CD14-positive monocyte (primary cell): Measurements from ENCODE around the gene RASGRP1. TPM values are rescaled to one million over a fixed set of nuclear protein-coding genes. Genes with fewer than 3 reads are reported as not detected.

Source experiments
- DNase-seq, 3 donors: peaks; one replicate each; pipeline ENCODE4 v3.0.0-alpha.2; 2011 to 2022
- H2AFZ ChIP-seq: 2 replicates; pipeline ENCODE4 v1.6.0; 2012; ENCODE audit warnings: mild to moderate bottlenecking, low read depth, low read length, inconsistent platforms; ENCODE audit not compliant: insufficient read depth, poor library complexity, severe bottlenecking
- H3K27ac ChIP-seq, 2 donors: 1 replicate in 1 of 2; 2 replicates in 1 of 2; pipeline ENCODE4 v1.5.1; 2012 to 2013; ENCODE audit warnings: low read length in 2 of 2, control low read depth in 1 of 2, inconsistent platforms in 1 of 2, low read depth in 1 of 2, mild to moderate bottlenecking in 1 of 2
- H3K27me3 ChIP-seq, 2 donors: one replicate each; pipeline versions ENCODE4 v1.6.0 to v1.6.1; 2011 to 2013; ENCODE audit warnings: low read length in 2 of 2; ENCODE audit not compliant: control insufficient read depth in 2 of 2, insufficient read depth in 2 of 2
- H3K36me3 ChIP-seq, 2 donors: replicated peaks in 1 of 2; 1 replicate in 1 of 2; 2 replicates in 1 of 2; pipeline versions ENCODE4 v1.5.1 to v1.6.1; 2012 to 2013; ENCODE audit warnings: low read length in 2 of 2, control low read depth in 1 of 2, inconsistent platforms in 1 of 2, mild to moderate bottlenecking in 1 of 2; ENCODE audit not compliant: insufficient read depth in 2 of 2, control insufficient read depth in 1 of 2
- H3K4me1 ChIP-seq, 2 donors: 1 replicate in 1 of 2; 2 replicates in 1 of 2; pipeline versions ENCODE4 v1.5.1 to v1.6.1; 2012 to 2013; ENCODE audit warnings: low read length in 2 of 2, control low read depth in 1 of 2, inconsistent platforms in 1 of 2, mild to moderate bottlenecking in 1 of 2, moderate library complexity in 1 of 2; ENCODE audit not compliant: insufficient read depth in 2 of 2, control insufficient read depth in 1 of 2
- H3K4me2 ChIP-seq: replicated peaks from 2 replicates; pipeline ENCODE3; 2012; ENCODE audit warnings: low read length, moderate library complexity, mild to moderate bottlenecking; ENCODE audit not compliant: poor library complexity, severe bottlenecking; ENCODE audit errors: extremely low read depth
- H3K4me3 ChIP-seq, 3 experiments: fragments of 200-600 bp in 1 of 3; sonication (generic) in 1 of 3; replicated peaks in 1 of 3; 1 replicate in 2 of 3; 2 replicates in 1 of 3; pipeline ENCODE4 v1.5.1; 2011 to 2013; ENCODE audit warnings: low read length in 3 of 3, mild to moderate bottlenecking in 3 of 3, control low read depth in 2 of 3, low read depth in 2 of 3, inconsistent platforms in 1 of 3, moderate library complexity in 1 of 3
- H3K79me2 ChIP-seq: 2 replicates; pipeline ENCODE4 v1.6.0; 2012; ENCODE audit warnings: mild to moderate bottlenecking, control low read depth, inconsistent platforms, low read length, moderate library complexity; ENCODE audit not compliant: insufficient read depth
- H3K9ac ChIP-seq: 2 replicates; pipeline ENCODE4 v1.6.0; 2017; ENCODE audit warnings: low read length, mild to moderate bottlenecking; ENCODE audit not compliant: insufficient read depth, poor library complexity, severe bottlenecking
- H3K9me3 ChIP-seq, 2 donors: replicated peaks in 1 of 2; 1 replicate in 1 of 2; 2 replicates in 1 of 2; pipeline versions ENCODE4 v1.5.1 to v1.6.1; 2012 to 2013; ENCODE audit warnings: low read length in 2 of 2, control low read depth in 1 of 2; ENCODE audit not compliant: control insufficient read depth in 1 of 2, insufficient read depth in 1 of 2
- H4K20me1 ChIP-seq: 2 replicates; pipeline ENCODE4 v1.6.0; 2012; ENCODE audit warnings: mild to moderate bottlenecking, low read length, control low read depth, moderate library complexity; ENCODE audit not compliant: insufficient read depth
- H3K27ac Mint-ChIP-seq, 7 donors: one replicate each; pipeline ENCODE4 v1.8.0; 2020; ENCODE audit warnings: mild to moderate bottlenecking in 7 of 7, mixed read lengths in 7 of 7, moderate library complexity in 6 of 7, inconsistent platforms in 2 of 7
- H3K27me3 Mint-ChIP-seq, 3 donors: one replicate each; pipeline ENCODE4 v1.8.0; 2021 to 2022; ENCODE audit warnings: low read depth in 3 of 3, mild to moderate bottlenecking in 3 of 3, mixed read lengths in 3 of 3, moderate library complexity in 3 of 3, inconsistent platforms in 1 of 3
- H3K36me3 Mint-ChIP-seq, 2 donors: one replicate each; pipeline ENCODE4 v1.8.0; 2020; ENCODE audit warnings: mixed read lengths in 2 of 2, inconsistent platforms in 1 of 2, mild to moderate bottlenecking in 1 of 2
- H3K4me1 Mint-ChIP-seq: one replicate; pipeline ENCODE4 v1.8.0; 2020; ENCODE audit warnings: mild to moderate bottlenecking, mixed read lengths
- H3K4me3 Mint-ChIP-seq, 2 donors: one replicate each; pipeline ENCODE4 v1.8.0; 2020; ENCODE audit warnings: mild to moderate bottlenecking in 2 of 2, mixed read lengths in 2 of 2, moderate library complexity in 1 of 2
- H3K9me3 Mint-ChIP-seq, 7 donors: one replicate each; pipeline ENCODE4 v1.8.0; 2020 to 2022; ENCODE audit warnings: mixed read lengths in 7 of 7, mild to moderate bottlenecking in 6 of 7, moderate library complexity in 6 of 7, inconsistent platforms in 2 of 7
- WGBS: methylation state at CpG from one replicate; pipeline ENCODE4 v1.1.5; 2013; ENCODE audit warnings: missing lambda C conversion rate; ENCODE audit not compliant: insufficient coverage; 5-methylcytosine and 5-hydroxymethylcytosine counted together
- intact Hi-C, 2 donors: fragments of 100-400 bp; cut with micrococcal nuclease; formaldehyde crosslinking; loops; one replicate each; pipeline versions ENCODE4 v1.15.0 to v1.15.1; 2023
- polyA plus RNA-seq, 3 donors: library from polyadenylated mRNA; depleted of rRNA in 1 of 3; unstranded in 2 of 3; stranded (reverse) in 1 of 3; fragments of 300-500 nt in 2 of 3; fragments of >200 nt in 1 of 3; fragmentation: Illumina TruSeq in 2 of 3; gene quantifications; 1 replicate in 2 of 3; 2 replicates in 1 of 3; pipeline ENCODE4 v1.2.3, GENCODE V29; 2012 to 2021
- TF ChIP-seq, protein P1 (sequence below): fragments of 200-600 bp; IDR thresholded peaks from one replicate; pipeline ENCODE4 v1.8.0; 2022; ENCODE audit warnings: antibody characterized with exemption, mild to moderate bottlenecking

Gene RASGRP1
- polyA plus RNA-seq, 3 donors: 0.05 to 0.38 (median 0.13) TPM

DNA sequence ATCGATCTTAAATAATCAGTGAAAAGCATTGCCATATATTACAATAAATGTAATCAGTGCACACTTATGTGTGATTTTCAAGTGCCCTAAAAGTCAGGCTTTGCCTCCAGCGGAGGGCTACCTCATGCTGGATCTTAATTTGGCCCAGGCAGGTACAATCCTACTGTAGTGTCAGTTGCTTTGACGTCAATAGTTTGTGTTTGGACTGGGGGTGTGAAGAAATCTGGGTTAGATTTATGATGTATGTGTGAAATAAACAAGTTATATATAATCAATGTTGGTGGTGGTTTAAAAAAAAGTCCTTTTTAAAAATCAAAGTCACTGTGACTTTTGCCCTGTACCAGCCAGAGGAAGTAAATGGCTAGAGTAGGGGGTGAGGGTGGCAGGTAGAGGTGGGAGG is 14.0 kb upstream of the RASGRP1 start:
- H3K36me3 Mint-ChIP-seq: no peaks in the 10 kb centered on the region
- intact Hi-C loops: no loop called here
- Histone ChIP-seq H3K4me1 (no peaks in the 10 kb centered on the region), H3K9ac (no peak overlapping the region), H3K4me3 (no peak overlapping the region), H2AFZ (no peak overlapping the region), H3K27ac (no peak overlapping the region), H3K36me3 (no peaks in the 10 kb centered on the region), H4K20me1 (no peaks in the 10 kb centered on the region), H3K9me3 (no peaks in the 10 kb centered on the region), H3K4me2 (no peak overlapping the region), H3K27me3 (no peaks in the 10 kb centered on the region), H3K79me2 (no peaks in the 10 kb centered on the region)
- 80% methylated on average over 1 of the region's 3 CpGs for WGBS
- H3K4me1 Mint-ChIP-seq: no peaks in the 10 kb centered on the region
- H3K9me3 Mint-ChIP-seq: peaks cover 0 to 12% (median 4%) of the 10 kb centered on the region in 7 donors
- DNase-seq: no peak
- TF ChIP-seq, protein P1, sequence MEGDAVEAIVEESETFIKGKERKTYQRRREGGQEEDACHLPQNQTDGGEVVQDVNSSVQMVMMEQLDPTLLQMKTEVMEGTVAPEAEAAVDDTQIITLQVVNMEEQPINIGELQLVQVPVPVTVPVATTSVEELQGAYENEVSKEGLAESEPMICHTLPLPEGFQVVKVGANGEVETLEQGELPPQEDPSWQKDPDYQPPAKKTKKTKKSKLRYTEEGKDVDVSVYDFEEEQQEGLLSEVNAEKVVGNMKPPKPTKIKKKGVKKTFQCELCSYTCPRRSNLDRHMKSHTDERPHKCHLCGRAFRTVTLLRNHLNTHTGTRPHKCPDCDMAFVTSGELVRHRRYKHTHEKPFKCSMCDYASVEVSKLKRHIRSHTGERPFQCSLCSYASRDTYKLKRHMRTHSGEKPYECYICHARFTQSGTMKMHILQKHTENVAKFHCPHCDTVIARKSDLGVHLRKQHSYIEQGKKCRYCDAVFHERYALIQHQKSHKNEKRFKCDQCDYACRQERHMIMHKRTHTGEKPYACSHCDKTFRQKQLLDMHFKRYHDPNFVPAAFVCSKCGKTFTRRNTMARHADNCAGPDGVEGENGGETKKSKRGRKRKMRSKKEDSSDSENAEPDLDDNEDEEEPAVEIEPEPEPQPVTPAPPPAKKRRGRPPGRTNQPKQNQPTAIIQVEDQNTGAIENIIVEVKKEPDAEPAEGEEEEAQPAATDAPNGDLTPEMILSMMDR: no peak
- H3K27ac Mint-ChIP-seq: no peak overlapping the region
- H3K4me3 Mint-ChIP-seq: no peak overlapping the region
- H3K27me3 Mint-ChIP-seq: peaks cover 0 to 2% (median 1%) of the 10 kb centered on the region in 3 donors

DNA sequence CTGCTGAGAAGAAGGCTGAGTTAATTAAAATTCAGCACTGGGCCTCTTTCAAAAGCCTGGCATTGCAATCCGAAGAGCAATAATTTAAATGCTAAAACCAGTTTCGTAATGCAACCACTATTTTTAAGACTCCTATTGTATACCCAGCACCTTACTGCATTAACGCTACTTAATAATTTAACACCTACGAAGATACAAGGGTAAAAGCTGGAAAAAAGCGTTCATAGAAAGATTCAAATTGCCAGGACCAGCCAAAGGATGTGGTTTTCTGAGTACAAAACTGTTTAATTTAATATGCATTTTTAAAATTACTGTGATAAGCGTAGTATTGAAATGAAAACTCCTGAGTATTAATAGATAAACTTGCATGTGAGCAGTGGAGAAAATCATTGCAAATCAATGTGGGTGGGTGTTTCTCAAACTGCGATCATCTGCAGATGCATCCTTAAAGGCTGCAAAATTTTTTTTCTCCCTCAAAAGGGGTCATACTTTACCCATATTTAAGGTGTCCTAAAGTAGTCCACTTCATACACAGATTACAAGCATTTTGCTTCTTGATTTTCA is 12.9 kb upstream of the RASGRP1 start:
- Histone ChIP-seq H3K79me2 (no peaks in the 10 kb centered on the region), H3K4me2 (no peak overlapping the region), H3K27me3 (no peaks in the 10 kb centered on the region), H3K4me3 (no peak overlapping the region), H3K9ac (no peak overlapping the region), H3K27ac (no peak overlapping the region), H3K9me3 (no peaks in the 10 kb centered on the region), H3K36me3 (no peaks in the 10 kb centered on the region), H3K4me1 (no peaks in the 10 kb centered on the region), H2AFZ (no peak overlapping the region), H4K20me1 (no peaks in the 10 kb centered on the region)
- TF ChIP-seq, protein P1: no peak
- Mint-ChIP-seq H3K27ac (no peak overlapping the region), H3K4me3 (no peak overlapping the region), H3K27me3 (peaks cover 0 to 2% (median 1%) of the 10 kb centered on the region in 3 donors), H3K36me3 (no peaks in the 10 kb centered on the region), H3K4me1 (no peaks in the 10 kb centered on the region), H3K9me3 (peaks cover 0 to 12% (median 2%) of the 10 kb centered on the region in 7 donors)
- no peak for DNase-seq
- intact Hi-C loops: no loop called here
- WGBS: 100% methylated on average over 1 of the region's 7 CpGs
